GM18499 (cell line): ENCODE results near the gene RNMT.

Source experiments
- ATAC-seq: cut with Tn5 transposase; IDR thresholded peaks from one replicate; pipeline ENCODE4 v1.9.1; 2021; ENCODE audit warnings: moderate number of reproducible peaks; ENCODE audit not compliant: insufficient read depth, unreplicated experiment

Gene RNMT

GRCh38 chr18:13809531-13810255 lies 83.2 kb downstream of the RNMT start:
- no peak for ATAC-seq

GRCh38 chr18:13810950-13811485 lies 84.5 kb downstream of the RNMT start:
- no peak for ATAC-seq

- ATAC-seq = no peak
Observed at GRCh38 chr18:13811993-13812392, 85.5 kb downstream of the RNMT start.

GRCh38 chr18:13813271-13813849 lies 86.9 kb downstream of the RNMT start:
- ATAC-seq = no peak
